Effector CD8-positive, alpha-beta T cell (primary cell): ENCODE measurements around the gene EXOC4.
"Not testable (repeated sequence)": the region's sequence is repeated elsewhere in the genome, so short reads cannot be mapped to it uniquely, and the experiment has no call there.

Experiments used
- DNase-seq: peaks from one replicate; lab custom pipeline; 2025; lab: John Stamatoyannopoulos, UW

The EXOC4 gene

GRCh38 chr7:133985300-133985699 lies 732.4 kb downstream of the EXOC4 start:
- no peak for DNase-seq

GRCh38 chr7:133987582-133987981 lies 734.7 kb downstream of the EXOC4 start:
- DNase-seq = no peak

- DNase-seq = no peak
Measured at GRCh38 chr7:133993547-133993946, 740.7 kb downstream of the EXOC4 start.

GRCh38 chr7:133994100-133994499 lies 741.2 kb downstream of the EXOC4 start:
- DNase-seq = not testable (repeated sequence)

GRCh38 chr7:133997463-133997862 lies 744.6 kb downstream of the EXOC4 start:
- DNase-seq = no peak

- no peak for DNase-seq
Measured at GRCh38 chr7:133999178-133999577, 746.3 kb downstream of the EXOC4 start.

- DNase-seq = no peak
Measured at GRCh38 chr7:134004829-134005505, 752.1 kb downstream of the EXOC4 start.

- no peak for DNase-seq
Measured at GRCh38 chr7:134009314-134010110, 756.6 kb downstream of the EXOC4 start.

- no peak for DNase-seq
Measured at GRCh38 chr7:134013249-134013648, 760.4 kb downstream of the EXOC4 start.

GRCh38 chr7:134014935-134015334 lies 762.1 kb downstream of the EXOC4 start:
- DNase-seq = no peak

- DNase-seq = no peak
Measured at GRCh38 chr7:134016223-134016941, 763.5 kb downstream of the EXOC4 start.

- no peak for DNase-seq
Measured at GRCh38 chr7:134016942-134017303, 764.0 kb downstream of the EXOC4 start.

- no peak for DNase-seq
Measured at GRCh38 chr7:134018306-134018705, 765.4 kb downstream of the EXOC4 start.

GRCh38 chr7:134019251-134019650 lies 766.4 kb downstream of the EXOC4 start:
- no peak for DNase-seq

GRCh38 chr7:134021836-134022235 lies 769.0 kb downstream of the EXOC4 start:
- no peak for DNase-seq

GRCh38 chr7:134022286-134022911 lies 769.5 kb downstream of the EXOC4 start:
- no peak for DNase-seq

GRCh38 chr7:134024739-134025138 lies 771.9 kb downstream of the EXOC4 start:
- DNase-seq = no peak

- no peak for DNase-seq
Measured at GRCh38 chr7:134028853-134029252, 776.0 kb downstream of the EXOC4 start.

- no peak for DNase-seq
Measured at GRCh38 chr7:134029743-134030142, 776.9 kb downstream of the EXOC4 start.

GRCh38 chr7:134030460-134030865 lies 777.6 kb downstream of the EXOC4 start:
- DNase-seq = no peak

- no peak for DNase-seq
Measured at GRCh38 chr7:134031835-134032617, 779.1 kb downstream of the EXOC4 start.

GRCh38 chr7:134034652-134035051 lies 781.8 kb downstream of the EXOC4 start:
- no peak for DNase-seq
